Measurements from ENCODE around the gene NUPR2.

- TF ChIP-seq EZH2 (IDR thresholded peaks at IDR 0.05; ENCODE audit: low read length, missing control alignments) (no peak), CTCF (conservative IDR thresholded peaks at IDR 0.05 in 1 of 2, IDR thresholded peaks at IDR 0.05 in 1 of 2; ENCODE audit: low read depth in 1 of 2, low read length in 2 of 2) (no peak)
Observed at GRCh38 chr7:56124981-56125380, 8.8 kb upstream of the NUPR2 start.

Data from fibroblast of lung (primary cell).